ENCODE data around the gene ARSK.

The ARSK gene

GRCh38 chr5:95563367-95563766 lies 8.5 kb downstream of the ARSK start:
- DNase-seq (ENCODE audit: low read depth), result no peak

DNA sequence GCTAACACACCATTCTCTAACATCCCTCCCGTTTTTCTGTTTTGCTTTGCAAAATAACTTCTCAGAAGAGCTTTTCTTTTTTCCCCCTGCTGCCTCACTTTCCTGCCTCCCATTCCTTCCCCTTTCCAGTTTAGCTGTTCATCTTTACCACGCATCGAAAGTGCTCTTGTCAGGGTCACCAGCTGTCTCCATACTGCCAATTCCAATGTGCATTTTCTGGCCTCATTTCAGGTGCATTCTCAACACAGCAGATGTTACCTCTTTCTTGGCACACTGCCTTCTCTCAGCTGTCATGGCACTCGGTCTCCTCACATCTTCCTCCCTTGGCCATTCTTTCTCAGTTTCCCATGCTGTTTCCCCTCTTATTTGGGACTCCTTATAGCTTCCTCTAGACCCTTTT lies 9.5 kb downstream of the ARSK start:
- DNase-seq (ENCODE audit: low read depth), result no peak

DNA sequence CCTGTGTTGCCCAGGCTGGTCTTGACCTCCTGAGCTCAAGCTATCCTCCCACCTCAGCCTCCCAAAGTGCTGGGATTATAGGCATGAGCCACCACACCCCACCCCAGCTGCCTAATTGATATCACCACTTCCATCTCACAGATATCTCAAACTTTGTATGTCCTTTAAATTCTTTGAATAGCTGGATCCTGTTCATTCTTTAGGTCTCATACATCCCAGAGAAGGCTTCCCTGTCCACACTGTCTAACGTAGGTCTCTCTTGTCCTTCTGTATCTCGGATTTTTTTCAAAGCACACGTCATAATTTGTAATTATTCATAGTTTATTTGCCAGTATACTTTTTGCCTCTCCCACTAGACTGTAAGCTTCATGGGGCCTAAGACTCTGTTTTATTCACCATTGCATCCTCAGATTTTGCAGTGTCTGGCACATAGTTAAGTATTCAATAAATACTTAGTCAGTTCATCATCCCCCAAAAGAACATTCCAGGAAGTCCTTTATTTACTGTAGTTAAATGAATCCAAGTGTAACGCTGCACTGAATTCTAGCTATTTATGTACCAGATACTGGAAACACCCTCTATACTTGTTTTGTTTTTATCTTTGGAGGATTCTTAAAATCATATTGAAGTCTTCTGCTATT lies 10.5 kb downstream of the ARSK start:
- DNase-seq (ENCODE audit: low read depth), result peak; percentile 12

GRCh38 chr5:95572016-95572415 lies 17.1 kb downstream of the ARSK start:
- peak; percentile 49 for DNase-seq (ENCODE audit: low read depth)

GRCh38 chr5:95581576-95581975 lies 26.7 kb downstream of the ARSK start:
- no peak for DNase-seq (ENCODE audit: low read depth)

- peak; percentile 14 for DNase-seq (ENCODE audit: low read depth)
Observed at GRCh38 chr5:95583992-95584391, 29.1 kb downstream of the ARSK start.

DNA sequence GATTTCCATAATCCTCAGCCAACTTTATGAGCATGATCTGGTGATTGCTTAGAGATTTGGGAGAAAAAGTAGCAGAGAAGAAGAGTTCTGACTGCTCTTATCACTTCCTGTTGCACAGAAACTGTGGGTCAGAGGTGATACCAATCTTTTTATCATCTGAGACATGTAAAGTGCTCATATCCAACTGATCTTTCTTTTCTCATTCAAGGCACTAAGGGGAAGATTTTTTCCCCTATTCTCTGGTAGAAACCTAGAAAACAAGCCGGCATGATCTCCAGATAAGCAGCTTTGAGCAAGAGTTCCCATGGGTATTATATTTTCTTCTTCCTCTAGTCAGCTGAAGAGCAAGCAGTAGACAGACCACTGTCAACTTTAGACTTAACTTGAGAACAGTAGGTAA lies 36.0 kb downstream of the ARSK start:
- peak; percentile 31 for DNase-seq (ENCODE audit: low read depth)

- peak; percentile 95 for DNase-seq (ENCODE audit: low read depth)
Observed at GRCh38 chr5:95591490-95591901, 36.6 kb downstream of the ARSK start.

GRCh38 chr5:95595289-95595931 lies 40.5 kb downstream of the ARSK start:
- DNase-seq (ENCODE audit: low read depth), result peak; percentile 63

DNA sequence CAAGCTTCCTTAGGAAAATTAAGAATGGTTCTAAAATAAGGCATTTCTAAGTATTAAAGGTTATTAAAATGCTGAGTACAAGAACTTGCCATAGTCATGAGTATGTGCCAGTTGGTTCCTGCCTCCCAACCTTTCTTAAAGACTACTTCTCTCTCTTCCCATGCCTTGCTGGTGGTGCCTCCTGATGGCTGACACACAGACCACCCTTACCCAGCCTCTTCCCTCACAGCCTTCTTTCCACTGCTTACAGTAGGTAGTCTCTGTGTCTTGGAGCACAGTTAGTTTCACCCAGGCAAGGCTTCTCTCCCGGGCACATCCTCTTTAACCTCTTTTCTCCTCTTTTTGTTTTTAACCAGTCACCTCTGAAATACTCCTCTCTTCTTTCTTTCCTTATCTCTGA lies 44.4 kb downstream of the ARSK start:
- no peak for DNase-seq (ENCODE audit: low read depth)

DNA sequence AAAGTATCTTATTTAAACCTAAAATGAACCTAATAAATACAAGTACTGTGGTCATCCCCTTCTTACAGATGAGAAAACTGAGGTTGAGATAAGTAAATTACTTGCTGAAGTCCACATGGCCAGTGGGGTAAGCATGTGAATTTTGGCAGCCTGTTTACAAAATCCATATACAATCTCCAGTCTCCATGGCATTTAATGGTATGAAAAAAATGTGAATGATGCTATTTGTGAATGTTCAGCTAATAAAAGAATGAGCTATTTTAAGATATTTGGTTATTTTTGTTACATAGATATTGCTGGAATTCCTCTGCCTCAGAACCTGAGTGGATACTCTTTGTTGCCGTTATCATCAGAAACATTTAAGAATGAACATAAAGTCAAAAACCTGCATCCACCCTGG lies 45.7 kb downstream of the ARSK start:
- peak; percentile 13 for DNase-seq (ENCODE audit: low read depth)

GRCh38 chr5:95605786-95606185 lies 50.9 kb downstream of the ARSK start:
- DNase-seq (ENCODE audit: low read depth), result no peak

DNA sequence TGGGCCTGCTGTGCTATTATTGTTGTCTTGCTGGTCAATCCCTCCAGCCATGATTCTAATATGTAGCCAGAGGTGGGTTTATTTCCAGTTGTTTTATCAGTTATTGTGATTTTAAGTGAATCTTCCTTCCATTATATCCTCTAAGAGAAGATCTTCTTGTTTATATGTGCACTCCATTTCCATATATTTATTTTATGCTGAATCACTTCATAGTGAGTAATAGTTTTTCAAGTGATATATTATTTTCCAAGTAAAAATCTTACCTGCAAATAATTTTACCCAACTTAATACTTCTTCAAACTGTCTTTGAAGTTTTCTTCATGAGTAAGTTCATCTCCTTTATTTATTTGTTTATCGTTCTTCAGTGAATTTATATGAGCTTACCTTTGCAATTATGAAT lies 51.5 kb downstream of the ARSK start:
- DNase-seq (ENCODE audit: low read depth), result no peak

- peak; percentile 29 for DNase-seq (ENCODE audit: low read depth)
Observed at GRCh38 chr5:95609711-95610110, 54.8 kb downstream of the ARSK start.

GRCh38 chr5:95610546-95610945 lies 55.6 kb downstream of the ARSK start:
- DNase-seq (ENCODE audit: low read depth), result no peak

DNA sequence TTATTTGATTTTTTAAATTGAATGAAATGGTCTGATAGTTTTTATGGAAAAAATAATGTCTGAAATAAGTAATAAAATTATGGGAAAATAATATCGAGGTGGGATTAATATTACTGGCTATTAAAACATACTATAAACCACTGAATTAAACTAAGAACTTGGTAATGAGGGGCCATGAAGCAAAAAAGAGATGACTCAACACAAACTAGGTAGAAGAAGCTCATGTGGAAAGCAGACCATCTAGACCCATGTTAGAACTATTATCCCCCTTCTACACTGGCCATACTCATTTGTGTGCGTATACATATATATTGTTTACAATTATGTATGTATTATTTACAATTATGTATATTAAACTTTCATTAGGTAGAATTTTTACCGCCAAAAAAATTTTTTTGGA lies 56.5 kb downstream of the ARSK start:
- no peak for DNase-seq (ENCODE audit: low read depth)

GRCh38 chr5:95613514-95613913 lies 58.6 kb downstream of the ARSK start:
- no peak for DNase-seq (ENCODE audit: low read depth)

DNA sequence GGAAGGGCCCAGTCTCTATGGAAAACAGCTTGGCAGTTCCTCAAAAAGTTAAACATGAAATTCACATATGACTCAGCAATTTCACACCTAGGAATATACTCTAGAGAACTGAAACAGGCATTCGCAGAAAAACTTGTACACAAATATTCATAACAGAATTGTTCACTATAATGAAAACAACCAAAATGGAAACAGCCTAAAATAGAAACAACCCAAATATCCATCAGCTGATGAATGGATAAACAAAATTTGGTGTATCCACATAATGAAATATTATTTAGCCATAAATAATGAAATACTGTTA lies 60.2 kb downstream of the ARSK start:
- DNase-seq (ENCODE audit: low read depth), result peak; percentile 21

GRCh38 chr5:95617057-95617456 lies 62.2 kb downstream of the ARSK start:
- DNase-seq (ENCODE audit: low read depth), result peak; percentile 84

GRCh38 chr5:95619096-95619495 lies 64.2 kb downstream of the ARSK start:
- DNase-seq (ENCODE audit: low read depth), result peak; percentile 72

- DNase-seq (ENCODE audit: low read depth), result no peak
Observed at GRCh38 chr5:95619514-95620029, 64.7 kb downstream of the ARSK start.

DNA sequence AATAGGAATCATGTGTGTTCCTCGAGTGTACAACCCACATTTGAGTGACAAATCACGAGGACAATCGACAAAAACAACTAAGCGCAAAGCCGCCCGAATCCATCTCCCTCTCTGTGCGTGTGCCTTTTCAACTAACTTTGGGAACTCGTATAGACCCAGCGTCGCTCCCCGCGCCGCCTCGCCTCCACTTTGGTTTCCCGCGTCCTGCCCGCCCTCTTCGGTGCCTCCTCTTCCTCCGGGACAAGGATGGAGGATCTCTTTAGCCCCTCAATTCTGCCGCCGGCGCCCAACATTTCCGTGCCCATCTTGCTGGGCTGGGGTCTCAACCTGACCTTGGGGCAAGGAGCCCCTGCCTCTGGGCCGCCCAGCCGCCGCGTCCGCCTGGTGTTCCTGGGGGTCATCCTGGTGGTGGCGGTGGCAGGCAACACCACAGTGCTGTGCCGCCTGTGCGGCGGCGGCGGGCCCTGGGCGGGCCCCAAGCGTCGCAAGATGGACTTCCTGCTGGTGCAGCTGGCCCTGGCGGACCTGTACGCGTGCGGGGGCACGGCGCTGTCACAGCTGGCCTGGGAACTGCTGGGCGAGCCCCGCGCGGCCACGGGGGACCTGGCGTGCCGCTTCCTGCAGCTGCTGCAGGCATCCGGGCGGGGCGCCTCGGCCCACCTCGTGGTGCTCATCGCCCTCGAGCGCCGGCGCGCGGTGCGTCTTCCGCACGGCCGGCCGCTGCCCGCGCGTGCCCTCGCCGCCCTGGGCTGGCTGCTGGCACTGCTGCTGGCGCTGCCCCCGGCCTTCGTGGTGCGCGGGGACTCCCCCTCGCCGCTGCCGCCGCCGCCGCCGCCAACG lies 65.3 kb downstream of the ARSK start, which contains the start of gene GPR150:
Gene GPR150 (plus strand): TSS at position 58 of the 840 bp plus-strand sequence. CDS start 189 bp downstream, at position 247.
- peak; percentile 39 for DNase-seq (ENCODE audit: low read depth)
